GM19397 (cell line): Measurements from ENCODE around the gene ATP13A1.
"Not testable (repeated sequence)": the region's sequence is repeated elsewhere in the genome, so short reads cannot be mapped to it uniquely, and the experiment has no call there.

Source experiments
- ATAC-seq: cut with Tn5 transposase; IDR thresholded peaks from one replicate; pipeline ENCODE4 v1.9.1; 2021; ENCODE audit warnings: mild to moderate bottlenecking, moderate library complexity; ENCODE audit not compliant: unreplicated experiment

ATP13A1 gene

DNA sequence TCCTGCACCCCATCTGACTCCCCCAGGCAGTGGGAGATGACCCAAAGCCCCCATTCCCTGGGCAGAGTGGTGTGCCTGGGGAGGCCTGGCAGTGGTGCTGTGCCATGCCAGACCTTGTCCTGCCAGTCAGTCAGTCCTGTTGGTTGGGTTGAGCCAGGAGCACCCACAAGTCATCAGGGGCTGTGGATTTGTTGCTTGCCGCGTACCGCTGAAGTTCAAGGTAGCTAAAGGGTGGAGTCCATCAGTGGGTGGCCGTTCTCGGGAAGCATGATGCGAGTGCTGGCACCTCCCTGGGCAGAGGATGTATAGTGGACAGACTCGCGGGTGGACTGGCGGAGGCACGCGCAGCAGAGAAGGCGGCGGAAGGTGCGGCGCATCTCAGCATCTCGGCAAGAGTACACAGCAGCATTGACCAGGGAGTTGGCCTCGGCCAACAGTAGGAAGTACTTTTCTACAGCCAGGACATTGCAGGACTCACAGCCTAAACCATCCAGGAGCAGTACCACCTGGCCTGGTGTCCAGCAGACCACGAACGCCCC lies 39.4 kb downstream of the ATP13A1 start:
- no peak for ATAC-seq

DNA sequence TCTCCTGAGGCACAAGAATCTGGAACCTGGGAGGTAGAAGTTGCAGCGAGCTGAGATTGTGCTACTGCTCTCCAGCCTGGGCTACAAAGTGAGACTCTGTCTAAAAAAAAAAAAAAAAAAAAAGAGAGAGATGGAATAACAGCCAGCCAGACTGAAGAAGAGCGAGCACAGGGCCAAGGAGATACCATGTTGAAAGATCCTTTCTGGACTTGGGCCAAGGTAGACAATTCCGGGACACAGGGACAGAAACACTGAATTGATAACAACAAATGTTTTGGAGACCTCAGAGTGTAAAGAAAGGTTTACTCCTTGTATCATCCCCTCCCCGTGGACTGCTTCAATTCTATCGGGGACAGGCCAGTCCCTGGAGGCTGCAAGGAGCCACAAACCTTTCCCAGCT lies 40.1 kb downstream of the ATP13A1 start:
- no peak for ATAC-seq

DNA sequence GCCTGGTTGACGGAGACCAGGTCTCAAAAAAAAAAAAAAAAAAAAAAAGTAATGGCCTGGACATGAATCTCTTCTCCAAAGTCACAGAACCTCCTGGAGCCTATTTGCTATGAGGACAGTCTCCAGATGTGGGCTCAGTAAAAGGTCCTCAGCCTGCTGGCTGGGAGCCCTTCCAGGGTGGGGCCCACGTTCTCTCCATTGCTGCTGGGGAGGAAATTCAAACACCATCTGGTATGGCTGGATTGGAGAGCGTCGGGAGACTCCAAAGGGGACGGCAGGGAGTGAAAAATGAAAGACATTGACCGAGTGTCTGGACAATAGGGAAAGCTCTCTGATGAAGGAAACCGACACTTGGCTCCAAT lies 43.6 kb downstream of the ATP13A1 start:
- no peak for ATAC-seq

DNA sequence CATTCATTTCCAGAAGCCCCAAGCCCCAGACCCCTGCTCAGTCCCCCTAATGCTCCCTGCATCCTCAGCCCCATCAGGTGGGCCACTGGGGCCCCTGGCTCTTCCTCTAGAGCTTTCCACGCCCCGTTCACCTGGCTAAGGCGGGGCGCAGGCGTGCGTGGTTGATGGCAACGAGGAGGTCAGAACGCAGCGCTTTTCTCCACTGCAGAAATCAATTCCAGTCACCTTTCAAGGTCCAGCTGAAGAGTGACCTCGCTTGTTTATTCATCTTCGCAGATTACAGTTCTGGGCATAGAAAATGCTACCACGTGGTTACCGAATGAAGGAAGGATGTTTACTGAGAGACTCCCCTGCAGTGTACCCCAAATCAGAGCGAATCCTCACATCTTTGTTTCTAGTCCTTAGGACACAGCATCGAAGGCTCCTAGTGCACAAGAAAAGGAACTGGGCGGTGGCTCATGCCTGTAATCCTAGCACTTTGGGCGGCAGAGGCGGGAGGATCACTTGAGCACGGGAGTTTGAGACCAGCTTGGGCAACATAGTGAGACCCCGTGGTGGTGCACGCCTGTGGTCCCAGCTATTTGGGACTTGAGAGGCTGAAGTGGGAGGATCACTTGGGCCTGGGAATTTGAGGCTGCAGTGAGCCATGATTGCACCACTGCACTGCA lies 44.2 kb downstream of the ATP13A1 start:
- ATAC-seq, result no peak

- peak; percentile 96 for ATAC-seq
These were observed 45.0 kb downstream of the ATP13A1 start, which contains the start of gene PBX4 for GRCh38 chr19:19618219-19619051. TSS of gene PBX4 (minus strand) at chr19:19618687. CDS start at chr19:19618629, 58 bp downstream.

- no peak for ATAC-seq
These were observed 48.4 kb downstream of the ATP13A1 start for GRCh38 chr19:19615086-19615485.

DNA sequence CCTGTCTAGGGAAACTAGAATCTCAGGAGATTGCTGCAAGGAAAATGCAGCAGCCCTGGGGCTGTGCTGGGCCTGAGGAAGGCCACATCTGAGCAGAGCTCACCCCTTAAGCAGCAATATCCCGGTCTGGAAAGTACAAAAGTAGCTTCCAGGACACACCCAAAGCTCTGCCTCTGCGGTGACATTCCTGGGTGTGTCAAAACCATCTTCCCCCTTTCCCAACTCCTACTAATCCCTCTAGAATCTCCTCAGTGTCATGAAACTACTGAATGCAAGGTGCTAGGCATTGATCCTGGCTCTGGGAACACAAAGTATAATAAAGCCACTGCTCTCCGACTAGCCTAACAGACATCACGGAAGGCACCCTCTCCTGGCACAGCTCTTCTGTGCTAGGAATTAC lies 50.0 kb downstream of the ATP13A1 start:
- ATAC-seq, result no peak

- ATAC-seq, result no peak
These were observed 52.9 kb downstream of the ATP13A1 start for GRCh38 chr19:19610376-19611202.

DNA sequence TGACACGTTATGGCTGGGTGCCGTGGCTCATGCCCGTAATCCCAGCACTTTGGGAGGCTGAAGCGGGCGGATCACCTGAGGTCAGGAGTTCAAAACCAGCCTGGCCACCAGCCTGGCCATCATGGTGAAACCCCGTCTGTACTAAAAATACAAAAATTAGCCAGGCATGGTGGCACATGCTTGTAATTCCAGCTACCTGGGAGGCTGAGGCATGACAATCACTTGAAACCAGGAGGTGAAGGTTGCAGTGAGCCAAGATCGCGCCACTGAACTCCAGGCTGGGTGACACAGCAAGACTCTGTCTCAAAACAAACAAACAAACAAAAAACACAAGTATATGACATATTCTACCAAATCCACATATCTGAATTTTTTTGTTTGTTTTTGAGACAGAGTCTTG lies 56.8 kb downstream of the ATP13A1 start:
- not testable (repeated sequence) for ATAC-seq

DNA sequence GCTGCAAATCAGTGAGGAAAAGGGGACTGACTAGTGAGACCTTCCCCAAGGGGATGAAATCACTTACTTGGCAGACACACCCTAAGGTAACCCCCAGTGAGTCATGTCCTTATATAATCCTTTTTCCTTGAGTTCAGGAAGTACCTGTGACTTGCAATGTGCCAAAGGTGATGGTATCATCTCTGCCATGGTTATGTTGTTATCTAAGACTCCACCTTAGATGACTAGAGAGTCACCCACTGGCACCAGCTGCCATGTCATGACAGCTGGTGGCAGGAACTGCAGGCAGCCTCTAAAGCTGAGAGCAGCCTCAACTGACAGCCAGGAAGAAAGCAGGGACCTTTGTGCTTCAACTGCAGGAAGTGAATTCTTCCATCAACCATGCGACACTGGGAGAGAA lies 57.5 kb downstream of the ATP13A1 start:
- ATAC-seq, result no peak

DNA sequence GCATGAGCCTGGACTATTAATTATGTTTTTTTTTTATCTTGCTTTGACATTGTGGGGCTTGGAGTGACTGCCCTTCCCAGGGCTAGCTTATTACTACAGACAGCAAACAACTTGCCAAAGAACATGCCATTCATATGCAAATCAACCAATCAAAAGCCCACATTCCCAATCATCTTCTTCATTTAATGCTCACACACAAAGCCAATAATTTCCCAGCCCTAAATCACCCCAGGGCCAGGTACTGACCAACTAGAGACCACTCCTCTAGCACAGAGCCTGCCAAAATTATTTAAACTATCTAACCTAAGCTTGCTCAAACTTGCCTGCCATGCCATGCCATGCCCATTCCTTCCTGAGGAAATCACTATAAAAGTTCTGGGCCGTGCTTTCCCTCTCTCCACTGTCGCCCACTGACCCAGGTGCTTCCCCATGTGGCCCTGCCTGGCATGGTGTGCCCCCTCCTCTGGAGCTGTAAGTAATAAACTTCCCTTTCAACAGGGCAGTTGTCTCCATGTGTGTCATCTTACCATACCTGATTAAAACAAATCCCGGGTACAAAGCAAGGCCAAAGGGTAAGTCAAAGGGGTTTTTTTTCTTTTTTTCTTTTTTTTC lies 60.7 kb downstream of the ATP13A1 start:
- no peak for ATAC-seq

DNA sequence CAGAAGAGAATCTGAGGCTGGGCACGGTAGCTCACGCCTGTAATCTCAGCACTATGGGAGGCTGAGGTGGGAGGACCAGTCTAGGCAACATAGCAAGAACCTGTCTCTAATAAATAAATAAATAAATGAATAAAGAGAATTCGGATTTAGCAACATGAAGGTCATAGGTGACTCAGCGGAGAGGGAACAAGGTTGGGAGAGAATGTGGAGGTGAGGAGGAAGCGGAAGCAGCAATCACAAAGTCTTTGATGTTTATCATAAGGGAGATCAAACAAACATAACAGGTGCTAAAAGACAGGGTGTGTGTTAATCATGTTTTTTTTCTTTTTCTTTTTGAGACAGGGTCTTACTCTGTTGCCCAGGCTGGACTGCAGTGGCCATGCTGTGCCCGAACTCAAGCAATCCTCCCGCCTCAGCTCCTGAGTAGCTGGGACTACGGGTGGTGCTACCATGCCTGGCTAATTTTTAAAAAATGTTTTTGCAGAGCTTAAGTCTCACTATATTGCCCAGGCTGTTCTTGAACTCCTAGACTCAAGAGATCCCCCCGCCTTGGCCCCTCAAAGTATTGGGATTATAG lies 61.3 kb downstream of the ATP13A1 start:
- ATAC-seq, result no peak

- ATAC-seq, result no peak
These were observed 62.6 kb downstream of the ATP13A1 start for GRCh38 chr19:19600793-19601330.

GRCh38 chr19:19598728-19599451 lies 64.6 kb downstream of the ATP13A1 start:
- ATAC-seq, result not testable (repeated sequence)

DNA sequence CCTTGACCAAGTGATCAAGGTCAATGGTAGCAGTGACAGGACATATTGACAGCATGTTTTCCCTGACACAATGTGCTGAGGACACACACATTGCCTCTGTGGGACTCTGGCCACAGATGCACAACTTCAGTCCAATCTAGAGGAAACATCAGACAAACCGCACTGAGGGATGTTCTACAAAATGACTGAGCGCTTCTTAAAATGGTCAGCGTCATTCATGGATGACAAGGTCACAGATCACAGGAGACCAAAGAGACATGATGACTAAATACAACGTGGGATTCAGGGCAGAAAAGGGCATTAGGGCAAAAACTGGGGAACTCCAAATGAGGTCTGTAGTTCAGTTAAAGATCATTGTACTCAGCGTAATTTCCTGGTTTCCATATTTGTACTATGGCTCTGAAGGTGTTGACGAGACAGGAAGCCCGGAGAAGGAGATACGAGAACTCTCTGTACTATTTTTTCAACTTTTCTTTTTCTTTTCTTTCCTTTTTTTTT lies 65.6 kb downstream of the ATP13A1 start:
- peak; percentile 66 for ATAC-seq
